SW 1271 (cell line): Measurements from ENCODE around the gene SPANXA1.
"Not testable (repeated sequence)": the region's sequence is repeated elsewhere in the genome, so short reads cannot be mapped to it uniquely, and the experiment has no call there.

ENCODE experiments used
- DNase-seq, 2 experiments: peaks; one replicate each; lab custom pipeline; 2025; lab: John Stamatoyannopoulos, UW

SPANXA1 gene

GRCh38 chrX:141584638-141585037 is at the start of gene SPANXA1:
TSS of gene SPANXA1 (minus strand) at chrX:141584738. CDS start at chrX:141584678, 60 bp downstream.
- not testable (repeated sequence) for DNase-seq

GRCh38 chrX:141632124-141632523 is 47.6 kb upstream of the SPANXA1 start:
- DNase-seq: no peak

DNA sequence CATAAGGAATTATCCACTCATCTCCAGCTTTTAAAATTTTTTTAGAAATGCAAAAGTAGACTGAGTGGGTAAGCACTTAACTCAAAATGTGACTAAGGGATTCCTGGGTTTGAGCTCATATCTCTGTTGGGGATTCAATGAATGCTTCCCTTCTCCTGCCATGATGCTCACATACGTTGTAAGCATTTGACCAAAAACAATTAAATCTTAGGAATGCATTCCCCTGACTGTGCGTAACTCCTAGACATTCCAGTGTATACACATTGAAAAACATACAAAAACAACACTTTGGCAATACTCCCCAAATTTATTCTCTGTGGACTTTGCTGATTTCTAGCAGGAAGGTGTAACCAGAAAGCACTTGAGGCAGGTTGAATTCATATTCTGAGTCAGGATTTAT is 34.8 kb upstream of the SPANXA1 start:
- no peak for DNase-seq

- DNase-seq: no peak
Measured at GRCh38 chrX:141609111-141609510, 24.6 kb upstream of the SPANXA1 start.

GRCh38 chrX:141589408-141589807 is 4.9 kb upstream of the SPANXA1 start, which contains the start of gene SPANXA2:
TSS of gene SPANXA2 (plus strand) at chrX:141589708. CDS start at chrX:141589768, 60 bp downstream.
- DNase-seq: not testable (repeated sequence)

GRCh38 chrX:141542551-141542950 is 42.0 kb downstream of the SPANXA1 start:
- DNase-seq: not testable (repeated sequence)
